A549 treated with RU486 at 1 μM for 4 hours (cell line): ENCODE results near the gene MOSMO. TPM values are rescaled to one million over a fixed set of nuclear protein-coding genes. Genes with fewer than 3 reads are reported as not detected.

ENCODE experiments used
- total RNA-seq: library from RNA; stranded (reverse); fragments of 200-300 nt; extraction: Qiagen RNA extraction; gene quantifications from 5 replicates; pipeline ENCODE4 v1.2.3, GENCODE V29; 2022; ENCODE audit warnings: low read depth

MOSMO gene
- 5.2 to 10.7 TPM (median 9.3 TPM) in 5 replicates for total RNA-seq

GRCh38 chr16:22007509-22008214 lies at the start of gene MOSMO:
MOSMO (plus strand) TSS chr16:22008111; CDS start chr16:22008302, 191 bp downstream.

DNA sequence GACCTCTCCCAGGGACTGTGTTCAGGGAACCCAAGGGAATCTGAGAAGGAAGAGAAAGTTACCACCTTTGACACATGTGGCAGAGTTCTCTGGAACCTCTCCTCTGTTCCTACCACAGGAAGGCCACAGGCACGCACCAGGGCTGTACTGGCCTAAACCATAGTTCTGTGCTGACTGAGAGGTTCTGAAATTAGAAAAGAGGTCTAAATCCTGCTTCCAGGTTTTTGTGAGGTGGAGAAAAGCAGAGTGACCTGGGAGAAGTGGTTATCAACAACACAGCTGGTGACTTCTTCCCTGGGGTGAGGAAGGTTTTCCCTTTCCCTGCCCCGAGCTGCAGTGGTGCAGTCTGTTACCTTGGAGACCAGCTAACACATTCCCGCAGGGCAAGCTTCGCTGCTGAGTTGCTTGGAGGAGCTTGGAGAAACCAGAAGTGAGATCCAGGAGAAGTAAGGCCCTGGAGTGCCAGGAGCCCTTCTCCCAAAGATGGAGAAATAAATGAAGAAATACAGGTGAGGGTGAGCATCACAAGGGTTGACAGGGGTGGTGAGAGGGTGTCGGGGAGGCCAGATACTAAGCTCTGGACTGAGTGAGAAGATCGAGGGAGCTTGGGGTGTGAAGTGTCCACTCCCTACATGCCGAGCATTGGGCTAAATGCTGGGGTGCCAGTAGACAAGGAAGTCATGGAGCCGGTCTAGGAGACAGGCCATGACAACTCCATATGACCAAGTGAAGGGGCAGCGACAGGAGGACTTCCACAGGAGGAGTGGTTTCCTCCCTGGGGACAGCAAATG lies 84.4 kb downstream of the MOSMO start, which contains the start of gene VWA3A:
VWA3A (plus strand) TSS at position 399 of the 791 bp plus-strand sequence; CDS start at position 496, 97 bp downstream.

Other genes starting within 250 kb of the MOSMO start
- gene NPIPB4, start 150.4 kb upstream of the MOSMO start, total RNA-seq: 24.2 to 31.8 TPM (median 26.8 TPM) in 5 replicates
- 157 to 232 TPM (median 174 TPM) in 5 replicates for gene UQCRC2, start 54.8 kb upstream of the MOSMO start, total RNA-seq
- gene PDZD9, start 7.0 kb upstream of the MOSMO start, total RNA-seq: not detected in 5 replicates
- 0.02 to 0.21 TPM in 2 of 5 replicates, not detected in the others for gene VWA3A, start 84.4 kb downstream of the MOSMO start, total RNA-seq
- gene SDR42E2, start 154.4 kb downstream of the MOSMO start, total RNA-seq: not detected in 5 replicates
- 9.7 to 15.5 TPM (median 13.3 TPM) in 5 replicates for gene EEF2K, start 198.2 kb downstream of the MOSMO start, total RNA-seq